ENCODE data around the gene GOSR1.

GRCh38 chr17:30472238-30472890 is 4.8 kb upstream of the GOSR1 start:
- TF ChIP-seq CTCF (IDR thresholded peaks at IDR 0.05), result no peak
- no peak for TF ChIP-seq EZH2phosphoT487 (IDR thresholded peaks at IDR 0.05)
- no peak for TF ChIP-seq EZH2 (IDR thresholded peaks at IDR 0.05)
